PC-3 (cell line): Measurements from ENCODE around the gene DPH7. TPM values are rescaled to one million over a fixed set of nuclear protein-coding genes. Genes with fewer than 3 reads are reported as not detected.

Experiments used
- ATAC-seq: fragments of 200-7000 bp; cut with Tn5 transposase; 2 replicates; pipeline ENCODE4 v1.9.1; 2020; ENCODE audit warnings: mild to moderate bottlenecking, moderate library complexity
- BruUV-seq: library from RNA; stranded (reverse); fragments of 400-500 nt; replicated peaks from 2 replicates; lab custom pipeline; 2021; lab: Mats Ljungman, UMichigan
- CTCF ChIA-PET: fragments of 300-600 bp; sonication (Branson Sonifier 250); formaldehyde crosslinking; loops from one replicate; lab custom pipeline; 2022; ENCODE audit warnings: antibody characterized with exemption; lab: Charles Lee
- POLR2A ChIA-PET: fragments of 300-600 bp; sonication (Branson Sonifier 250); formaldehyde crosslinking; loops from one replicate; lab custom pipeline; 2022; ENCODE audit warnings: antibody characterized with exemption; ENCODE audit not compliant: unreplicated experiment; lab: Charles Lee
- DNase-seq: peaks from one replicate; pipeline ENCODE4 v3.0.0-alpha.2; 2015
- H2AFZ ChIP-seq: fragments of 300-600 bp; sonication (generic); 2 replicates; pipeline ENCODE4 v1.6.0; 2016; ENCODE audit warnings: antibody characterized with exemption, low read length
- H3F3A ChIP-seq: fragments of 300-600 bp; sonication (generic); one replicate; pipeline ENCODE4 v1.6.0; 2017; ENCODE audit warnings: antibody characterized with exemption, low read length, control low read depth, mild to moderate bottlenecking; ENCODE audit not compliant: unreplicated experiment
- H3K27ac ChIP-seq: fragments of 300-600 bp; sonication (generic); 2 replicates; pipeline ENCODE4 v1.5.1; 2016; ENCODE audit warnings: mild to moderate bottlenecking, low read length
- H3K27me3 ChIP-seq: fragments of 300-600 bp; sonication (generic); 2 replicates; pipeline ENCODE4 v1.6.1; 2016; ENCODE audit warnings: low read length, mixed read lengths
- H3K36me3 ChIP-seq: fragments of 300-600 bp; sonication (generic); 2 replicates; pipeline ENCODE4 v1.6.1; 2016; ENCODE audit warnings: low read depth, mixed run types, low read length, mixed read lengths
- H3K4me1 ChIP-seq: fragments of 300-600 bp; sonication (generic); 2 replicates; pipeline ENCODE4 v1.5.1; 2016; ENCODE audit warnings: low read length; ENCODE audit not compliant: insufficient read depth
- H3K4me2 ChIP-seq: fragments of 300-600 bp; sonication (generic); 2 replicates; pipeline ENCODE4 v1.6.0; 2016; ENCODE audit warnings: low read length
- H3K4me3 ChIP-seq: fragments of 300-600 bp; sonication (generic); 2 replicates; pipeline ENCODE4 v1.5.1; 2016; ENCODE audit warnings: mild to moderate bottlenecking, low read length, mixed read lengths
- H3K79me2 ChIP-seq: fragments of 300-600 bp; sonication (generic); 2 replicates; pipeline ENCODE4 v1.6.1; 2017; ENCODE audit warnings: low read length, mixed read lengths
- H3K9ac ChIP-seq: fragments of 300-600 bp; sonication (generic); 2 replicates; pipeline ENCODE4 v1.6.0; 2016; ENCODE audit warnings: mild to moderate bottlenecking, low read length
- H3K9me2 ChIP-seq: fragments of 300-600 bp; sonication (generic); replicated peaks from 2 replicates; pipeline ENCODE4 v1.6.1; 2016; ENCODE audit warnings: mixed run types, low read length, mixed read lengths
- H3K9me3 ChIP-seq: fragments of 300-600 bp; sonication (generic); 2 replicates; pipeline ENCODE4 v1.6.1; 2016; ENCODE audit warnings: low read length, mixed read lengths
- H4K20me1 ChIP-seq: fragments of 300-600 bp; sonication (generic); 2 replicates; pipeline ENCODE4 v1.6.1; 2016; ENCODE audit warnings: low read length, mixed read lengths
- CTCF ChIP-seq: fragments of 300-600 bp; sonication (generic); conservative IDR thresholded peaks from 2 replicates; pipeline ENCODE4 v1.5.1; 2017; ENCODE audit warnings: antibody characterized with exemption, low read depth, mild to moderate bottlenecking, low read length
- EZH2 ChIP-seq: fragments of 300-600 bp; sonication (generic); IDR thresholded peaks from one replicate; pipeline ENCODE4 v1.6.1; 2017; ENCODE audit warnings: antibody characterized with exemption, mild to moderate bottlenecking, low read length; ENCODE audit not compliant: unreplicated experiment
- EZH2phosphoT487 ChIP-seq: fragments of 300-600 bp; sonication (generic); IDR thresholded peaks from 2 replicates; pipeline ENCODE4 v1.6.1; 2018; ENCODE audit warnings: mild to moderate bottlenecking, antibody characterized with exemption, low read length, borderline replicate concordance
- intact Hi-C: fragments of 100-400 bp; cut with micrococcal nuclease; formaldehyde crosslinking; loops from 2 replicates; pipeline ENCODE4 v1.9.0; 2023
- total RNA-seq: library from RNA; depleted of rRNA; stranded (reverse); fragments of >200 nt; gene quantifications from 2 replicates; pipeline ENCODE4 v1.2.3, GENCODE V29; 2014

DPH7 gene
- total RNA-seq, 1 experiment from 2014 or later: 35.1 TPM

- ChIA-PET CTCF (no interaction called here), POLR2A (no interaction called here)
- ATAC-seq: no peak
- Histone ChIP-seq H3K4me1 (peaks cover 36% of the 10 kb centered on the region), H3K4me2 (no peak overlapping the region), H3K27me3 (no peaks in the 10 kb centered on the region), H3F3A (no peaks in the 10 kb centered on the region), H3K9me2 (no peaks in the 10 kb centered on the region), H3K27ac (peak overlapping the region; percentile 99; the same call in 1 of the 2 replicates), H3K4me3 (no peak overlapping the region), H2AFZ (no peak overlapping the region), H4K20me1 (no peaks in the 10 kb centered on the region), H3K79me2 (peaks cover 57% of the 10 kb centered on the region), H3K36me3 (peaks cover 5% of the 10 kb centered on the region; the same call in 1 of the 2 replicates), H3K9ac (no peak overlapping the region), H3K9me3 (no peaks in the 10 kb centered on the region)
- intact Hi-C loops: no loop called here
- no peak for TF ChIP-seq EZH2
- BruUV-seq: no TSS peak
- no peak for DNase-seq
These were observed 35.2 kb upstream of the DPH7 start for GRCh38 chr9:137613738-137614523.

- Histone ChIP-seq H3K4me2 (peak overlapping the region; percentile 81), H3K9me2 (no peaks in the 10 kb centered on the region), H3K4me3 (no peak overlapping the region), H3K9me3 (no peaks in the 10 kb centered on the region), H3K27me3 (no peaks in the 10 kb centered on the region), H4K20me1 (no peaks in the 10 kb centered on the region), H3K36me3 (peaks cover 5% of the 10 kb centered on the region; the same call in 1 of the 2 replicates), H3K79me2 (peaks cover 61% of the 10 kb centered on the region), H3K27ac (peak overlapping the region; percentile 99), H3F3A (no peaks in the 10 kb centered on the region), H3K4me1 (peaks cover 36% of the 10 kb centered on the region), H2AFZ (no peak overlapping the region), H3K9ac (peak overlapping the region; percentile 55; the same call in 1 of the 2 replicates)
- ATAC-seq (no peak), DNase-seq (no peak)
- TF ChIP-seq CTCF (no peak), EZH2phosphoT487 (no peak), EZH2 (no peak)
- CTCF ChIA-PET: no interaction called here
- intact Hi-C loops: no loop called here
- POLR2A ChIA-PET: no interaction called here
- no TSS peak for BruUV-seq
These were observed 34.5 kb upstream of the DPH7 start for GRCh38 chr9:137613259-137613658.

GRCh38 chr9:137612741-137613142 lies 34.0 kb upstream of the DPH7 start:
- Histone ChIP-seq H3K79me2 (peaks cover 61% of the 10 kb centered on the region), H3K4me3 (peak overlapping the region; percentile 31; the same call in 1 of the 2 replicates), H3K4me2 (peak overlapping the region; percentile 81), H3K4me1 (peaks cover 34% of the 10 kb centered on the region), H3K27ac (peak overlapping the region; percentile 99), H3F3A (no peaks in the 10 kb centered on the region), H3K27me3 (no peaks in the 10 kb centered on the region), H3K9me2 (no peaks in the 10 kb centered on the region), H4K20me1 (no peaks in the 10 kb centered on the region), H3K9ac (peak overlapping the region; percentile 55), H3K9me3 (no peaks in the 10 kb centered on the region), H3K36me3 (peaks cover 5% of the 10 kb centered on the region; the same call in 1 of the 2 replicates), H2AFZ (no peak overlapping the region)
- ATAC-seq (no peak), DNase-seq (no peak)
- intact Hi-C loops: no loop called here
- TF ChIP-seq EZH2: no peak
- no peak for TF ChIP-seq CTCF
- TF ChIP-seq EZH2phosphoT487: no peak
- POLR2A ChIA-PET: no interaction called here
- CTCF ChIA-PET: no interaction called here
- BruUV-seq: TSS peak; percentile 32
